ENCODE measurements around the gene G6PC1. TPM values are rescaled to one million over a fixed set of nuclear protein-coding genes. Genes with fewer than 3 reads are reported as not detected.

The G6PC1 gene
- total and polyA plus RNA-seq, 2 of the 13 experiments (the other 11 are each of a cell fraction or from before 2014, with no cell fraction given) = 1.7 to 37.9 TPM

- TF ChIP-seq ZNF850 (CRISPR knock-in tag; conservative IDR thresholded peaks at IDR 0.05) (0 out of 2 replicates have a peak, but pooled peaks have one; percentile 17), ZNF572 (CRISPR knock-in tag; IDR thresholded peaks at IDR 0.05) (no peak), DMTF1 (CRISPR knock-in tag; IDR thresholded peaks at IDR 0.05) (no peak), ZNF512 (CRISPR knock-in tag; IDR thresholded peaks at IDR 0.05) (no peak), NR2F2 (IDR thresholded peaks at IDR 0.05; ENCODE audit: borderline replicate concordance, low read depth) (peak; percentile 52; the same call in 1 of the 2 replicates), ZKSCAN5 (CRISPR knock-in tag; IDR thresholded peaks at IDR 0.05) (peak; percentile 58; the same call in 1 of the 2 replicates), FOSL2 (CRISPR knock-in tag; IDR thresholded peaks at IDR 0.05) (no peak), ZFY (CRISPR knock-in tag; IDR thresholded peaks at IDR 0.05) (no peak), SNAI1 (CRISPR knock-in tag; IDR thresholded peaks at IDR 0.05; ENCODE audit: borderline replicate concordance) (no peak), AHDC1 (CRISPR knock-in tag; IDR thresholded peaks at IDR 0.05; ENCODE audit: borderline replicate concordance) (no peak), ZNF670 (CRISPR knock-in tag; IDR thresholded peaks at IDR 0.05; ENCODE audit: borderline replicate concordance) (no peak), ZNF543 (CRISPR knock-in tag; IDR thresholded peaks at IDR 0.05) (no peak), MEF2D (CRISPR knock-in tag; IDR thresholded peaks at IDR 0.05) (peak; percentile 72), ZNF280B (CRISPR knock-in tag; IDR thresholded peaks at IDR 0.05; ENCODE audit: borderline replicate concordance) (no peak)
- TF ChIP-seq, protein P1, sequence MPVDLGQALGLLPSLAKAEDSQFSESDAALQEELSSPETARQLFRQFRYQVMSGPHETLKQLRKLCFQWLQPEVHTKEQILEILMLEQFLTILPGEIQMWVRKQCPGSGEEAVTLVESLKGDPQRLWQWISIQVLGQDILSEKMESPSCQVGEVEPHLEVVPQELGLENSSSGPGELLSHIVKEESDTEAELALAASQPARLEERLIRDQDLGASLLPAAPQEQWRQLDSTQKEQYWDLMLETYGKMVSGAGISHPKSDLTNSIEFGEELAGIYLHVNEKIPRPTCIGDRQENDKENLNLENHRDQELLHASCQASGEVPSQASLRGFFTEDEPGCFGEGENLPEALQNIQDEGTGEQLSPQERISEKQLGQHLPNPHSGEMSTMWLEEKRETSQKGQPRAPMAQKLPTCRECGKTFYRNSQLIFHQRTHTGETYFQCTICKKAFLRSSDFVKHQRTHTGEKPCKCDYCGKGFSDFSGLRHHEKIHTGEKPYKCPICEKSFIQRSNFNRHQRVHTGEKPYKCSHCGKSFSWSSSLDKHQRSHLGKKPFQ (CRISPR knock-in tag; IDR thresholded peaks at IDR 0.05; ENCODE audit: insufficient replicate concordance) = no peak
Observed at GRCh38 chr17:42898147-42898811, 2.3 kb upstream of the G6PC1 start (continued).

All from HepG2 (cell line).